ENCODE results near the gene CNTNAP1. TPM values are rescaled to one million over a fixed set of nuclear protein-coding genes. Genes with fewer than 3 reads are reported as not detected.

Gene CNTNAP1
- polyA plus RNA-seq, 1 experiment, result 53.7 TPM

GRCh38 chr17:42708588-42708987 is 26.3 kb downstream of the CNTNAP1 start:
- no peak for DNase-seq (ENCODE audit: low read depth, low spot score)
- no peak overlapping the region for H3K27ac ChIP-seq (ENCODE audit: low read depth, low read length)
- H3K9me3 ChIP-seq (ENCODE audit: control insufficient read depth, insufficient read depth, low read length), result no peaks in the 10 kb centered on the region
- no peak overlapping the region for H3K4me3 ChIP-seq (ENCODE audit: low read depth, low read length)
- H3K27me3 ChIP-seq (ENCODE audit: control insufficient read depth, insufficient read depth, low read length), result no peaks in the 10 kb centered on the region
- ChIA-PET CTCF (interaction anchor here (1.1 to 1.3 kb wide), 2 partner anchors 11 to 130 kb away, joined by 4 to 5 read pairs; no protein-coding TSS in a partner anchor), POLR2A (no interaction called here)
- TF ChIP-seq CTCF (IDR thresholded peaks at IDR 0.05; ENCODE audit: low read depth, low read length), result no peak

DNA sequence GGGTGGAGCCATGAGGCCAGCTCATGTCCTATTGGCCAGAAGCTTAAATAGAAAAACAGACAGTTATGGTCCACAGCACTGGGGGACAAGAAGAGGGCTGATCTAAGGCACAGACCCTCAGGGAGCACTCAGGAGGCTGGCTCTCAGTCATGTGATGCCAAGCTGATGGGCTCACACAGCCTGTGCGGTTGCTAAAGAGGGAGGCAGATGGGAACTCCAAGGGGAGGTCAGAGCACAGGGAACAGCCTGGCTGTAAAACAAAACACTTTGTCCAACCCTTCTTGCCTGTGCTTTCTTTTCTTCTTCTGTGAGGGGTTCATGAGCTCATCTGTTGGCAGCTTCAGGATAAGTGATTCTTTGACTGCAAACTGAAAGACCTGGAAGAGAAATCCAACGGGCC is 27.2 kb downstream of the CNTNAP1 start:
- no peak for TF ChIP-seq CTCF (IDR thresholded peaks at IDR 0.05; ENCODE audit: low read depth, low read length)
- DNase-seq (ENCODE audit: low read depth, low spot score), result no peak
- CTCF ChIA-PET, result interaction anchor here (1.0 to 1.3 kb wide), 3 partner anchors 10 to 131 kb away, joined by 3 to 5 read pairs (median 4); no protein-coding TSS in a partner anchor
- no peak overlapping the region for H3K4me3 ChIP-seq (ENCODE audit: low read depth, low read length)
- no peaks in the 10 kb centered on the region for H3K9me3 ChIP-seq (ENCODE audit: control insufficient read depth, insufficient read depth, low read length)
- POLR2A ChIA-PET, result no interaction called here
- no peak overlapping the region for H3K27ac ChIP-seq (ENCODE audit: low read depth, low read length)
- no peaks in the 10 kb centered on the region for H3K27me3 ChIP-seq (ENCODE audit: control insufficient read depth, insufficient read depth, low read length)

- Histone ChIP-seq H3K4me3 (ENCODE audit: low read depth, low read length) (no peak overlapping the region), H3K27me3 (ENCODE audit: control insufficient read depth, insufficient read depth, low read length) (no peaks in the 10 kb centered on the region), H3K9me3 (ENCODE audit: control insufficient read depth, insufficient read depth, low read length) (no peaks in the 10 kb centered on the region), H3K27ac (ENCODE audit: low read depth, low read length) (no peak overlapping the region)
- POLR2A ChIA-PET, result interaction anchor here (0.7 kb wide), 1 partner anchor 30 kb away, joined by 4 read pairs; no protein-coding TSS in a partner anchor
- peak; percentile 46 for DNase-seq (ENCODE audit: low read depth, low spot score)
- CTCF ChIA-PET, result interaction anchor here (2.1 kb wide), 1 partner anchor 12 kb away, joined by 5 read pairs; no protein-coding TSS in a partner anchor
- TF ChIP-seq CTCF (IDR thresholded peaks at IDR 0.05; ENCODE audit: low read depth, low read length), result peak; percentile 67
Observed at GRCh38 chr17:42720996-42721583, 38.8 kb downstream of the CNTNAP1 start.

- ChIA-PET CTCF (no interaction called here), POLR2A (no interaction called here)
- Histone ChIP-seq H3K4me3 (ENCODE audit: low read depth, low read length) (no peak overlapping the region), H3K9me3 (ENCODE audit: control insufficient read depth, insufficient read depth, low read length) (no peaks in the 10 kb centered on the region), H3K27ac (ENCODE audit: low read depth, low read length) (no peak overlapping the region), H3K27me3 (ENCODE audit: control insufficient read depth, insufficient read depth, low read length) (no peaks in the 10 kb centered on the region)
- no peak for TF ChIP-seq CTCF (IDR thresholded peaks at IDR 0.05; ENCODE audit: low read depth, low read length)
- DNase-seq (ENCODE audit: low read depth, low spot score), result no peak
Observed at GRCh38 chr17:42723636-42724035, 41.3 kb downstream of the CNTNAP1 start.

DNA sequence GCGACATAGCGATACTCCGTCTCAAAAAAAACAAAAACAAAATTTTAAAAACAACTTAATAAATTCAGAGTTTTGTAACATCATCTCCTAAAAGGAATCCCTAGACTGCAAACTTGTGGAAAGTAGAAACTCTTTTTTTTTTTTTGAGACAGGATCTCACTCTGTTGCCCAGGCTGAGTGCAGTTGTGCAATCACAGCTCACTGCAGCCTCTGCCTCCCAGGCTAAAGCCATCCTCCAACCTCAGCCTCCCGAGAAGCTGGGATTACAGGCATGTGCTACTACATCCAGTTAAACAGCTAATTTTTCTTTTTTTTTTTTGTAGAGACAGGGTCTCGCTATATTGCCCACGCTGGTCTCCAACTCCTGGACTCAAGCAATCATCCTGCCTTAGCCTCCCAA is 42.8 kb downstream of the CNTNAP1 start:
- ChIA-PET POLR2A (interaction anchor here (0.6 to 0.7 kb wide), 3 partner anchors 12 to 203 kb away, joined by 4 to 5 read pairs (median 5); no protein-coding TSS in a partner anchor), CTCF (interaction anchor here (0.9 to 1.3 kb wide), 2 partner anchors 38 to 147 kb away, joined by 3 to 4 read pairs; no protein-coding TSS in a partner anchor)
- DNase-seq (ENCODE audit: low read depth, low spot score), result no peak
- no peaks in the 10 kb centered on the region for H3K27me3 ChIP-seq (ENCODE audit: control insufficient read depth, insufficient read depth, low read length)
- H3K27ac ChIP-seq (ENCODE audit: low read depth, low read length), result no peak overlapping the region
- no peaks in the 10 kb centered on the region for H3K9me3 ChIP-seq (ENCODE audit: control insufficient read depth, insufficient read depth, low read length)
- H3K4me3 ChIP-seq (ENCODE audit: low read depth, low read length), result no peak overlapping the region
- no peak for TF ChIP-seq CTCF (IDR thresholded peaks at IDR 0.05; ENCODE audit: low read depth, low read length)

All from AG04450 (cell line).